Natural killer cell (primary cell): ENCODE data around the gene PCDHGA10. TPM values are rescaled to one million over a fixed set of nuclear protein-coding genes. Genes with fewer than 3 reads are reported as not detected.
"Not testable (repeated sequence)": the region's sequence is repeated elsewhere in the genome, so short reads cannot be mapped to it uniquely, and the experiment has no call there.

Experiments used
- ATAC-seq, 3 donors: fragments of 150-1000 bp in 2 of 3; fragments of 200-7000 bp in 1 of 3; cut with Tn5 transposase; 1 replicate in 1 of 3; 2 replicates in 2 of 3; pipeline ENCODE4 v1.10.0; 2021; ENCODE audit warnings: mild to moderate bottlenecking in 2 of 3, moderate library complexity in 2 of 3
- DNase-seq, 2 donors: peaks; one replicate each; pipeline versions ENCODE4 v3.0.0 to v3.0.0-alpha.2; 2013 to 2021; ENCODE audit warnings: mixed read lengths in 1 of 2
- H3K27ac ChIP-seq: one replicate; pipeline ENCODE4 v1.5.1; 2013; ENCODE audit warnings: mild to moderate bottlenecking, low read length
- H3K27me3 ChIP-seq: one replicate; pipeline ENCODE4 v1.6.1; 2013; ENCODE audit warnings: low read length; ENCODE audit not compliant: control insufficient read depth, insufficient read depth
- H3K36me3 ChIP-seq: one replicate; pipeline ENCODE4 v1.6.1; 2013; ENCODE audit warnings: low read length; ENCODE audit not compliant: control insufficient read depth, insufficient read depth
- H3K4me1 ChIP-seq: one replicate; pipeline ENCODE4 v1.6.1; 2013; ENCODE audit warnings: low read length; ENCODE audit not compliant: control insufficient read depth, insufficient read depth
- H3K4me3 ChIP-seq: one replicate; pipeline ENCODE4 v1.5.1; 2013; ENCODE audit warnings: low read length
- H3K9me3 ChIP-seq: one replicate; pipeline ENCODE4 v1.6.1; 2013; ENCODE audit warnings: low read length; ENCODE audit not compliant: control insufficient read depth, insufficient read depth
- H3K27ac Mint-ChIP-seq, 2 donors: one replicate each; pipeline ENCODE4 v1.8.0; 2022; ENCODE audit warnings: mild to moderate bottlenecking in 2 of 2, mixed read lengths in 2 of 2, moderate library complexity in 1 of 2
- H3K27me3 Mint-ChIP-seq, 2 donors: one replicate each; pipeline ENCODE4 v1.8.0; 2022; ENCODE audit warnings: low read depth in 2 of 2, mixed read lengths in 2 of 2
- H3K36me3 Mint-ChIP-seq: one replicate; pipeline ENCODE4 v1.8.0; 2022; ENCODE audit warnings: mixed read lengths
- H3K4me1 Mint-ChIP-seq, 2 donors: one replicate each; pipeline ENCODE4 v1.8.0; 2022; ENCODE audit warnings: mixed read lengths in 2 of 2
- H3K4me3 Mint-ChIP-seq: one replicate; pipeline ENCODE4 v1.8.0; 2022; ENCODE audit warnings: mild to moderate bottlenecking, moderate library complexity, mixed read lengths
- H3K9me3 Mint-ChIP-seq, 2 donors: one replicate each; pipeline ENCODE4 v1.8.0; 2022; ENCODE audit warnings: mixed read lengths in 2 of 2
- CTCF ChIP-seq: fragments of 200-600 bp; IDR thresholded peaks from one replicate; pipeline ENCODE4 v1.8.0; 2022; ENCODE audit warnings: antibody characterized with exemption
- WGBS: methylation state at CpG from one replicate; pipeline ENCODE4 v1.1.7; 2013; ENCODE audit warnings: missing lambda C conversion rate; ENCODE audit not compliant: insufficient coverage; 5-methylcytosine and 5-hydroxymethylcytosine counted together
- intact Hi-C: fragments of 100-400 bp; cut with micrococcal nuclease; formaldehyde crosslinking; loops from one replicate; pipeline ENCODE4 v1.14.2; 2022
- total RNA-seq, 4 donors: library from RNA; stranded (reverse); fragments of 120-200 nt in 1 of 4; gene quantifications; one replicate each; pipeline versions ENCODE4 v1.2.3 to v1.2.4, GENCODE V29; 2013 to 2022

PCDHGA10 gene
- total RNA-seq, 3 donors from 2014 or later (not counting 1 experiment from before 2014, with no cell fraction given): 0.61 to 2.6 (median 2.1) TPM

- Histone ChIP-seq H3K36me3 (no peaks in the 10 kb centered on the region), H3K4me1 (peaks cover 20% of the 10 kb centered on the region), H3K4me3 (no peak overlapping the region), H3K27me3 (peaks cover 62% of the 10 kb centered on the region), H3K27ac (no peak overlapping the region), H3K9me3 (peaks cover 24% of the 10 kb centered on the region)
- ATAC-seq (no peak), DNase-seq (no peak)
- H3K27me3 Mint-ChIP-seq: peaks cover 47 to 52% of the 10 kb centered on the region in 2 donors
- peaks cover 34 to 49% of the 10 kb centered on the region in 2 donors for H3K4me1 Mint-ChIP-seq
- TF ChIP-seq CTCF: no peak
- peak overlapping the region; percentile 70 to 82 for H3K27ac Mint-ChIP-seq
- no peak overlapping the region for H3K4me3 Mint-ChIP-seq
- 39% methylated on average over 64 of the region's 64 CpGs for WGBS
- peaks cover 2 to 7% of the 10 kb centered on the region in 2 donors for H3K9me3 Mint-ChIP-seq
- intact Hi-C loops: loop anchor here (5.0 kb wide), 1 partner anchor 103 kb away; no protein-coding TSS in a partner anchor
- peaks cover 31% of the 10 kb centered on the region for H3K36me3 Mint-ChIP-seq
Measured at GRCh38 chr5:141409598-141410306, 3.0 kb upstream of the PCDHGA10 start.

- Histone ChIP-seq H3K9me3 (peaks cover 21% of the 10 kb centered on the region), H3K27ac (peak overlapping the region; percentile 22), H3K4me1 (peaks cover 24% of the 10 kb centered on the region), H3K36me3 (no peaks in the 10 kb centered on the region), H3K4me3 (no peak overlapping the region), H3K27me3 (peaks cover 65% of the 10 kb centered on the region)
- Mint-ChIP-seq H3K4me1 (peaks cover 34 to 54% of the 10 kb centered on the region in 2 donors), H3K9me3 (peaks cover 2 to 7% of the 10 kb centered on the region in 2 donors), H3K36me3 (peaks cover 31% of the 10 kb centered on the region), H3K27ac (peak overlapping the region in 1 of 2 donors; percentile 82), H3K27me3 (peaks cover 50 to 59% of the 10 kb centered on the region in 2 donors), H3K4me3 (peak overlapping the region; percentile 67)
- TF ChIP-seq CTCF: no peak
- intact Hi-C loops: loop anchor here (5.0 kb wide), 1 partner anchor 101 kb away; no protein-coding TSS in a partner anchor
- peak; percentile 46 to 67 (median 67) for ATAC-seq
- 49% methylated on average over 3 of the region's 3 CpGs for WGBS
- DNase-seq: no peak
Measured at GRCh38 chr5:141411575-141411974, 1.2 kb upstream of the PCDHGA10 start.

GRCh38 chr5:141413540-141414069 lies 818 bp downstream of the PCDHGA10 start:
- Histone ChIP-seq H3K27ac (no peak overlapping the region), H3K27me3 (peaks cover 68% of the 10 kb centered on the region), H3K4me3 (peak overlapping the region; percentile 22), H3K36me3 (no peaks in the 10 kb centered on the region), H3K9me3 (peaks cover 24% of the 10 kb centered on the region), H3K4me1 (peaks cover 25% of the 10 kb centered on the region)
- peaks cover 52 to 63% of the 10 kb centered on the region in 2 donors for H3K27me3 Mint-ChIP-seq
- ATAC-seq: no peak
- H3K4me1 Mint-ChIP-seq: peaks cover 38 to 51% of the 10 kb centered on the region in 2 donors
- no peak for TF ChIP-seq CTCF
- WGBS: 22% methylated on average over 23 of the region's 25 CpGs
- no peak for DNase-seq
- peak overlapping the region; percentile 93 for H3K4me3 Mint-ChIP-seq
- H3K36me3 Mint-ChIP-seq: peaks cover 36% of the 10 kb centered on the region
- peaks cover 2 to 7% of the 10 kb centered on the region in 2 donors for H3K9me3 Mint-ChIP-seq
- peak overlapping the region; percentile 61 to 82 for H3K27ac Mint-ChIP-seq
- intact Hi-C loops: loop anchor here (2.0 to 5.0 kb wide), 2 partner anchors 99 to 151 kb away; no protein-coding TSS in a partner anchor

- Histone ChIP-seq H3K9me3 (peaks cover 27% of the 10 kb centered on the region), H3K4me1 (peaks cover 25% of the 10 kb centered on the region), H3K27me3 (peaks cover 65% of the 10 kb centered on the region)
- H3K4me3 Mint-ChIP-seq: peak overlapping the region; percentile 73
- H3K27me3 Mint-ChIP-seq: peaks cover 53 to 67% of the 10 kb centered on the region in 2 donors
- WGBS: 43% methylated on average over 46 of the region's 46 CpGs
- H3K36me3 Mint-ChIP-seq: peaks cover 32% of the 10 kb centered on the region
- H3K36me3 ChIP-seq, H3K9me3 Mint-ChIP-seq, DNase-seq, H3K27ac ChIP-seq, H3K4me3 ChIP-seq, ATAC-seq: not testable (repeated sequence)
- peaks cover 38 to 47% of the 10 kb centered on the region in 2 donors for H3K4me1 Mint-ChIP-seq
- intact Hi-C loops: loop anchor here (5.0 kb wide), 1 partner anchor 98 kb away; no protein-coding TSS in a partner anchor
- H3K27ac Mint-ChIP-seq: peak overlapping the region in 1 of 2 donors; percentile 82
Measured at GRCh38 chr5:141414548-141415274, 1.9 kb downstream of the PCDHGA10 start.

- H3K9me3 ChIP-seq: peaks cover 30% of the 10 kb centered on the region
- H3K9me3 Mint-ChIP-seq, H3K27ac ChIP-seq, intact Hi-C loops, H3K4me3 ChIP-seq, H3K36me3 ChIP-seq, H3K27ac Mint-ChIP-seq, DNase-seq, ATAC-seq: not testable (repeated sequence)
- Mint-ChIP-seq H3K27me3 (peaks cover 54 to 69% of the 10 kb centered on the region in 2 donors), H3K4me3 (peak overlapping the region; percentile 73), H3K4me1 (peaks cover 38 to 44% of the 10 kb centered on the region in 2 donors), H3K36me3 (peaks cover 30% of the 10 kb centered on the region)
- H3K4me1 ChIP-seq: peaks cover 25% of the 10 kb centered on the region
- H3K27me3 ChIP-seq: peaks cover 65% of the 10 kb centered on the region
- WGBS: 25% methylated on average over 24 of the region's 24 CpGs
Measured at GRCh38 chr5:141415275-141415618, 2.5 kb downstream of the PCDHGA10 start.
